Measurements from ENCODE around the gene OLFM3. TPM values are rescaled to one million over a fixed set of nuclear protein-coding genes. Genes with fewer than 3 reads are reported as not detected.

Gene OLFM3
- total and polyA plus RNA-seq, 10 of the 15 experiments (the other 5 are each of a cell fraction or from before 2014, with no cell fraction given): 0.09 to 0.33 TPM; not detected in 8

DNA sequence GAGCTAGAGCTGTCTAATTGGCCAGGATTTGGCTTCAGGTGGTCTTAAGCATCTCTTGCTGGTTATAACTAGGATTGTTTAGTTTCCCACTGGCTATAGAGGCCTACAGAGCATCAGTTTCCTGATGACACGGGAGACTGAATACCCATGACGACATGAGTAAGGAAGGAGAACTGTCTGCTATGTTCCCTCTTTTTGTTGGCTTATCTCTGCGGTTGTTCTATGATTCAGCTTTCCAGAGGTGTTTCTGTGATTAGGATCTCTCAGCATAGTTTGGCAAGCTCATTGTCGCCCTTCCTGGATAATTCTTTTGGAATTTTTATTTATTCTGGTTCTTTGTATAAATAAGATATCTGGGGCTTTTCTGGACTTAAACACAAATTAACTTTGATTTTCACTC lies 163.4 kb downstream of the OLFM3 start:
- TF ChIP-seq, protein P1, sequence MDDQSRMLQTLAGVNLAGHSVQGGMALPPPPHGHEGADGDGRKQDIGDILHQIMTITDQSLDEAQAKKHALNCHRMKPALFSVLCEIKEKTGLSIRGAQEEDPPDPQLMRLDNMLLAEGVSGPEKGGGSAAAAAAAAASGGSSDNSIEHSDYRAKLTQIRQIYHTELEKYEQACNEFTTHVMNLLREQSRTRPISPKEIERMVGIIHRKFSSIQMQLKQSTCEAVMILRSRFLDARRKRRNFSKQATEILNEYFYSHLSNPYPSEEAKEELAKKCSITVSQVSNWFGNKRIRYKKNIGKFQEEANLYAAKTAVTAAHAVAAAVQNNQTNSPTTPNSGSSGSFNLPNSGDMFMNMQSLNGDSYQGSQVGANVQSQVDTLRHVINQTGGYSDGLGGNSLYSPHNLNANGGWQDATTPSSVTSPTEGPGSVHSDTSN (IDR thresholded peaks at IDR 0.05; ENCODE audit: insufficient replicate concordance, low read depth, low read length): no peak
- TF ChIP-seq RCOR1 (conservative IDR thresholded peaks at IDR 0.05; ENCODE audit: low read depth, low read length) (no peak), HDAC6 (IDR thresholded peaks at IDR 0.05; ENCODE audit: unreplicated experiment) (no peak), CBX5 (IDR thresholded peaks at IDR 0.05; ENCODE audit: low read depth) (no peak), MLLT1 (IDR thresholded peaks at IDR 0.05) (no peak)
- no peaks in the 10 kb centered on the region for H4K20me1 ChIP-seq (ENCODE audit: control insufficient read depth, insufficient read depth)
- in situ Hi-C loops (cut with MboI) (no loop called here), intact Hi-C loops (cut with micrococcal nuclease; ENCODE audit: unreplicated experiment) (no loop called here)
- H3K27me3 ChIP-seq (replicated peaks in 1 of 2; ENCODE audit: control insufficient read depth in 2 of 2, insufficient read depth in 2 of 2, low read length in 1 of 2): no peaks in the 10 kb centered on the region
- ATAC-seq (no peak), DNase-seq (ENCODE audit: low read depth, low spot score) (no peak), FAIRE-seq (no peak)
- H2AFZ ChIP-seq (ENCODE audit: control insufficient read depth, low read depth, low read length): no peak overlapping the region
- H3K4me1 ChIP-seq (ENCODE audit: control insufficient read depth, insufficient read depth, low read length): no peaks in the 10 kb centered on the region
- no peak overlapping the region for H3K27ac ChIP-seq (ENCODE audit: control insufficient read depth, insufficient read depth)
- H3K9ac ChIP-seq (ENCODE audit: control insufficient read depth, insufficient read depth, low read length): no peak overlapping the region
- CTCF ChIA-PET: no interaction called here
- RAD21 ChIA-PET (ENCODE audit: unreplicated experiment): no interaction called here
- no TSS peak for BruUV-seq (replicated peaks)
- H3K4me2 ChIP-seq (ENCODE audit: control insufficient read depth, insufficient read depth): no peak overlapping the region
- H3K79me2 ChIP-seq (ENCODE audit: control insufficient read depth, insufficient read depth, low read length): no peaks in the 10 kb centered on the region
- no peaks in the 10 kb centered on the region for H3K9me3 ChIP-seq (replicated peaks; ENCODE audit: control insufficient read depth, insufficient read depth, low read length)
- H3K4me3 ChIP-seq: no peak overlapping the region
- SMC1A ChIA-PET (ENCODE audit: uncharacterized antibody, unreplicated experiment): interaction anchor here (0.6 kb wide), 1 partner anchor 85 kb away, joined by 3 read pairs; no protein-coding TSS in a partner anchor
- H3K36me3 ChIP-seq (ENCODE audit: control insufficient read depth in 2 of 2, insufficient read depth in 2 of 2, low read length in 1 of 2): no peaks in the 10 kb centered on the region
- 13% methylated on average over 4 of the region's 4 CpGs for WGBS (ENCODE audit: insufficient coverage, insufficient replicate concordance, low lambda C conversion rate, missing lambda C conversion rate)
- POLR2A ChIA-PET: no interaction called here

- no peak overlapping the region for H3K9ac ChIP-seq (ENCODE audit: control insufficient read depth, insufficient read depth, low read length)
- no peaks in the 10 kb centered on the region for H3K4me1 ChIP-seq (ENCODE audit: control insufficient read depth, insufficient read depth, low read length)
- no peak overlapping the region for H3K4me3 ChIP-seq
- ChIA-PET CTCF (no interaction called here), SMC1A (ENCODE audit: uncharacterized antibody, unreplicated experiment) (no interaction called here), RAD21 (ENCODE audit: unreplicated experiment) (no interaction called here), POLR2A (no interaction called here)
- FAIRE-seq (no peak), DNase-seq (ENCODE audit: low read depth, low spot score) (no peak), ATAC-seq (no peak)
- no peak overlapping the region for H3K4me2 ChIP-seq (ENCODE audit: control insufficient read depth, insufficient read depth)
- H3K27ac ChIP-seq (ENCODE audit: control insufficient read depth, insufficient read depth): no peak overlapping the region
- no peaks in the 10 kb centered on the region for H4K20me1 ChIP-seq (ENCODE audit: control insufficient read depth, insufficient read depth)
- intact Hi-C loops (cut with micrococcal nuclease; ENCODE audit: unreplicated experiment) (loop anchor here (10.0 kb wide), 1 partner anchor 368 kb away; no protein-coding TSS in a partner anchor), in situ Hi-C loops (cut with MboI) (no loop called here)
- BruUV-seq (replicated peaks): no TSS peak
- H3K27me3 ChIP-seq (replicated peaks in 1 of 2; ENCODE audit: control insufficient read depth in 2 of 2, insufficient read depth in 2 of 2, low read length in 1 of 2): no peaks in the 10 kb centered on the region
- no peaks in the 10 kb centered on the region for H3K9me3 ChIP-seq (replicated peaks; ENCODE audit: control insufficient read depth, insufficient read depth, low read length)
- H3K36me3 ChIP-seq (ENCODE audit: control insufficient read depth in 2 of 2, insufficient read depth in 2 of 2, low read length in 1 of 2): no peaks in the 10 kb centered on the region
- no peaks in the 10 kb centered on the region for H3K79me2 ChIP-seq (ENCODE audit: control insufficient read depth, insufficient read depth, low read length)
- H2AFZ ChIP-seq (ENCODE audit: control insufficient read depth, low read depth, low read length): no peak overlapping the region
- TF ChIP-seq MLLT1 (IDR thresholded peaks at IDR 0.05) (no peak), ZBED1 (IDR thresholded peaks at IDR 0.05; ENCODE audit: borderline replicate concordance) (no peak), LARP7 (IDR thresholded peaks at IDR 0.05) (no peak), SIN3A (IDR thresholded peaks at IDR 0.05; ENCODE audit: low read depth, low read length) (no peak), PKNOX1 (IDR thresholded peaks at IDR 0.05) (no peak), CBX3 (IDR thresholded peaks at IDR 0.05; ENCODE audit: borderline replicate concordance, low read depth) (no peak), IKZF1 (conservative IDR thresholded peaks at IDR 0.05) (no peak), BMI1 (IDR thresholded peaks at IDR 0.05; ENCODE audit: borderline replicate concordance) (no peak), MXI1 (IDR thresholded peaks at IDR 0.05; ENCODE audit: low read depth, low read length) (no peak), BHLHE40 (IDR thresholded peaks at IDR 0.05; ENCODE audit: borderline replicate concordance in 1 of 2, low read depth in 2 of 2, low read length in 1 of 2) (no peak)
These were observed 170.3 kb downstream of the OLFM3 start for GRCh38 chr1:101826416-101826815.

Data from GM12878 (cell line).